Measurements from ENCODE around the gene RFX1. TPM values are rescaled to one million over a fixed set of nuclear protein-coding genes. Genes with fewer than 3 reads are reported as not detected.

Gene RFX1
- total RNA-seq, 1 donor from 2014 or later: 4.7 TPM

DNA sequence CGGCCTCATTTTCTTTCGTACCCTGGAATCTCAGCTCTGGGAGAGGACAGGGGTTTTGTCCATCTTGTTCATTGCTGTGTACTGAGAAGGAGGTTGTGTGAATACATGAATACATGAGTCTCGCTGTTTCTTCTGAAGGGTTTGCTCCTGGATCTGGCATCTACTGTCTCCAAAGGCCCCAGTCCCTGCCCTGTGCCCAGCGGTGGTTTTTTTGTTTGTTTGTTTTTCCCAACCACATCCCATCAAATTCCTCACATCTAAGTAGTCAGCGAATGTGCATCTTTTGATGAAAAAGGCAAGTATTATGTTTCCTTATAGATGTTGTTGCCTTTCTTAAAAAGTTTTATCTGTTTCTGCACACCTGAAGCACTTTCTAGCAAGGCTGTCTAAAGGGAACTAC, 41.3 kb downstream of the RFX1 start:
- Histone ChIP-seq H3K27me3 (ENCODE audit: control insufficient read depth in 3 of 3, insufficient read depth in 3 of 3, low read length in 3 of 3) (no peaks in the 10 kb centered on the region), H3K4me1 (ENCODE audit: control insufficient read depth in 3 of 3, insufficient read depth in 3 of 3, low read length in 3 of 3) (no peaks in the 10 kb centered on the region), H3K9ac (ENCODE audit: low read depth in 1 of 3, low read length in 3 of 3) (no peak overlapping the region), H3K9me3 (ENCODE audit: control insufficient read depth in 3 of 3, low read length in 3 of 3) (no peaks in the 10 kb centered on the region), H3K36me3 (ENCODE audit: control insufficient read depth in 3 of 3, insufficient read depth in 3 of 3, low read length in 3 of 3) (peaks cover 37 to 53% (median 48%) of the 10 kb centered on the region in 3 donors), H3K27ac (ENCODE audit: low read depth, low read length) (no peak overlapping the region), H3K4me3 (ENCODE audit: low read length in 3 of 3) (no peak overlapping the region)

GRCh38 chr19:13963603-13964105, 42.5 kb downstream of the RFX1 start:
- Histone ChIP-seq H3K4me3 (ENCODE audit: low read length in 3 of 3) (no peak overlapping the region), H3K4me1 (ENCODE audit: control insufficient read depth in 3 of 3, insufficient read depth in 3 of 3, low read length in 3 of 3) (peaks cover 0 to 1% (median 0%) of the 10 kb centered on the region in 3 donors), H3K9me3 (ENCODE audit: control insufficient read depth in 3 of 3, low read length in 3 of 3) (no peaks in the 10 kb centered on the region), H3K27ac (ENCODE audit: low read depth, low read length) (no peak overlapping the region), H3K36me3 (ENCODE audit: control insufficient read depth in 3 of 3, insufficient read depth in 3 of 3, low read length in 3 of 3) (peaks cover 34 to 51% (median 46%) of the 10 kb centered on the region in 3 donors), H3K27me3 (ENCODE audit: control insufficient read depth in 3 of 3, insufficient read depth in 3 of 3, low read length in 3 of 3) (no peaks in the 10 kb centered on the region), H3K9ac (ENCODE audit: low read depth in 1 of 3, low read length in 3 of 3) (no peak overlapping the region)

GRCh38 chr19:13962699-13963602, 43.2 kb downstream of the RFX1 start:
- Histone ChIP-seq H3K4me3 (ENCODE audit: low read length in 3 of 3) (no peak overlapping the region), H3K27me3 (ENCODE audit: control insufficient read depth in 3 of 3, insufficient read depth in 3 of 3, low read length in 3 of 3) (no peaks in the 10 kb centered on the region), H3K27ac (ENCODE audit: low read depth, low read length) (no peak overlapping the region), H3K36me3 (ENCODE audit: control insufficient read depth in 3 of 3, insufficient read depth in 3 of 3, low read length in 3 of 3) (peaks cover 33 to 53% (median 44%) of the 10 kb centered on the region in 3 donors), H3K9me3 (ENCODE audit: control insufficient read depth in 3 of 3, low read length in 3 of 3) (no peaks in the 10 kb centered on the region), H3K4me1 (ENCODE audit: control insufficient read depth in 3 of 3, insufficient read depth in 3 of 3, low read length in 3 of 3) (peaks cover 0 to 7% (median 0%) of the 10 kb centered on the region in 3 donors), H3K9ac (ENCODE audit: low read depth in 1 of 3, low read length in 3 of 3) (no peak overlapping the region)

DNA sequence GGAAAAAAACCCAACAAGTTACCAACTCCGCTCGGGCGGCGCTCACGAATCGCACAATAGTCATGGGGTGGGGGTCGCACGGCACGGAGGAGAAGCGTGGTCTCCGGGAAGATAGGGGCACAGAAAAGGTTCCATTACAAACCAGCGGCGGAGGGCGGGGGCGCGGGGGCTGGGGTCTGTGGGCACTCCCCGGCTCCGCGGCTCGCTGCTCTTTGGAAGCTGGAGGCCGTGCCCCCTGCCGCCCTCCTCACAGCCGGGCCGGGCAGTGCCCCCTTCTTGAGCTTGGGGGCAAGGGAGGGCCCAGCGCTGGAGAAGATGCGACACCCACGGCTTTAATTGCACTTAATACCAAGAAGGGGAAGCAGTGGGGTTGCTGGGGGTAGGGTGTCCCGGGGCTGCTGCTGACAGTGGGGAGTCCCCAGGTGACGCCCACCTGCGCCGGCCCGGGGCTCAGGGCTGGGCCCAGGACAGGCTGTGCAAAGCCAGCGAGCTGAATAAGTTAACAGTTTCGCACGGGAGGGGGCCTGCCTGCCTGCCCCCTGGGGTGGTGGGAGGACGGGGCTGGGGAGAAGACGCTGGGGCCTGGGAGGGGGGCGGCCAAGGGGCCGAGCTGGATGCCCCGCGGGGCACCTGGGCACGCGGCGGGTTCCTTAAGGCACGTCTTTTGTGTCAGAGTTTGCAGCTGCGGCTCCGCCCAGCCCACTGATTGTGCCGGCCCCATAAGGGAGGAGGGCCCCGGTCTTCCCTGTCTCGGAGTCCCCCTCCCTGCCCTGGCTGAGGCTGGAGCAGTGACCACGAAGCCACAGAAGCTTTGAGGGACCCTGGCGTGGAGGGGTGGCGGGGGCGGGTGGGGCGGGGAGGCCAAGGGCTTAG, 44.1 kb downstream of the RFX1 start:
- no peak overlapping the region for H3K27ac ChIP-seq (ENCODE audit: low read depth, low read length)
- no peaks in the 10 kb centered on the region for H3K9me3 ChIP-seq (ENCODE audit: control insufficient read depth in 3 of 3, low read length in 3 of 3)
- H3K36me3 ChIP-seq (ENCODE audit: control insufficient read depth in 3 of 3, insufficient read depth in 3 of 3, low read length in 3 of 3): peaks cover 32 to 52% (median 39%) of the 10 kb centered on the region in 3 donors
- H3K27me3 ChIP-seq (ENCODE audit: control insufficient read depth in 3 of 3, insufficient read depth in 3 of 3, low read length in 3 of 3): no peaks in the 10 kb centered on the region
- H3K4me1 ChIP-seq (ENCODE audit: control insufficient read depth in 3 of 3, insufficient read depth in 3 of 3, low read length in 3 of 3): peaks cover 3 to 15% (median 6%) of the 10 kb centered on the region in 3 donors
- no peak overlapping the region for H3K9ac ChIP-seq (ENCODE audit: low read depth in 1 of 3, low read length in 3 of 3)
- no peak overlapping the region for H3K4me3 ChIP-seq (ENCODE audit: low read length in 3 of 3)

- Histone ChIP-seq H3K9me3 (ENCODE audit: control insufficient read depth in 3 of 3, low read length in 3 of 3) (no peaks in the 10 kb centered on the region), H3K27me3 (ENCODE audit: control insufficient read depth in 3 of 3, insufficient read depth in 3 of 3, low read length in 3 of 3) (no peaks in the 10 kb centered on the region), H3K4me1 (ENCODE audit: control insufficient read depth in 3 of 3, insufficient read depth in 3 of 3, low read length in 3 of 3) (peaks cover 8 to 23% (median 15%) of the 10 kb centered on the region in 3 donors), H3K36me3 (ENCODE audit: control insufficient read depth in 3 of 3, insufficient read depth in 3 of 3, low read length in 3 of 3) (peaks cover 32 to 52% (median 41%) of the 10 kb centered on the region in 3 donors), H3K27ac (ENCODE audit: low read depth, low read length) (no peak overlapping the region), H3K9ac (ENCODE audit: low read depth in 1 of 3, low read length in 3 of 3) (no peak overlapping the region), H3K4me3 (ENCODE audit: low read length in 3 of 3) (no peak overlapping the region)
Measured at GRCh38 chr19:13960863-13961784, 45.0 kb downstream of the RFX1 start.

DNA sequence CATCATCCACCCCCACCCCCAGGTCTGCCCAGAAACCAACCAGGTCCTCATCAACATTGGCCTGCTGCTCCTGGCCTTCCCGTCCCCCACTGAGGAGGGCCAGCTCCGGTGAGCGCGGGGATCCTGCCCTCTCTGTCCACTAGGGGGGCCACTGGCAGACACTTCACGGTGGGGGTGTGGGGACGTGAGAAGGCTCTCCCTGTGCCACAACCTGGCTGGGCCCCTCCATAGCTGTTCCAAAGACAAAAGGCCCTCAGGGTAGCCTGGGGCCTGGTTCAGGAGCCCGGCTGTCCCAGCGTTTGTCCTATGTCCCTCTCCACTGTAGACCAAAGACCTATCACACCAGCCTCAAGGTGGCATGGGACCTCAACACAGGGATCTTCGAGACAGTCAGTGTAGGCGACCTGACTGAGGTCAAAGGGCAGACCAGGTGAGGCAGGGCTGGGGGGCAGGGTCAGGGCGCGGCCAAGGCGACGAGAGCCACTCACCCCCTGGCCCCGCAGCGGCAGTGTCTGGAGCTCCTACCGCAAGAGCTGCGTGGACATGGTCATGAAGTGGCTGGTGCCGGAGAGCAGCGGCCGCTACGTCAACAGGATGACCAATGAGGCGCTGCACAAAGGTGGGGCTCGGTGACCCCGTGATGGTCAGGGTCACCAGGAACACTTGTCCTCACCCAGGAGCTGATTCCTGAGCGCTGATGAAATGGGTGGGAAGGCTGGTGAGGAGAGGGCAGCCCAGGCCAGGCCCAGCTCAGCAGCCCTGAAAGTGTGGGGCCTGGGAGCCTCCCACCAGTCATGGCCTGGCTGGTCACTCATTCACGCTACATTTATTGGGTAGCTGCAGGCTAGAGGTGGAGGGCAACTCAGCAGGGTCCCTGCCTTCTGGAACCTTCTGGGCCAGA, 45.9 kb downstream of the RFX1 start:
- Histone ChIP-seq H3K27me3 (ENCODE audit: control insufficient read depth in 3 of 3, insufficient read depth in 3 of 3, low read length in 3 of 3) (no peaks in the 10 kb centered on the region), H3K9me3 (ENCODE audit: control insufficient read depth in 3 of 3, low read length in 3 of 3) (no peaks in the 10 kb centered on the region), H3K27ac (ENCODE audit: low read depth, low read length) (no peak overlapping the region), H3K4me3 (ENCODE audit: low read length in 3 of 3) (no peak overlapping the region), H3K36me3 (ENCODE audit: control insufficient read depth in 3 of 3, insufficient read depth in 3 of 3, low read length in 3 of 3) (peaks cover 36 to 53% (median 43%) of the 10 kb centered on the region in 3 donors), H3K9ac (ENCODE audit: low read depth in 1 of 3, low read length in 3 of 3) (no peak overlapping the region), H3K4me1 (ENCODE audit: control insufficient read depth in 3 of 3, insufficient read depth in 3 of 3, low read length in 3 of 3) (peaks cover 8 to 27% (median 16%) of the 10 kb centered on the region in 3 donors)

DNA sequence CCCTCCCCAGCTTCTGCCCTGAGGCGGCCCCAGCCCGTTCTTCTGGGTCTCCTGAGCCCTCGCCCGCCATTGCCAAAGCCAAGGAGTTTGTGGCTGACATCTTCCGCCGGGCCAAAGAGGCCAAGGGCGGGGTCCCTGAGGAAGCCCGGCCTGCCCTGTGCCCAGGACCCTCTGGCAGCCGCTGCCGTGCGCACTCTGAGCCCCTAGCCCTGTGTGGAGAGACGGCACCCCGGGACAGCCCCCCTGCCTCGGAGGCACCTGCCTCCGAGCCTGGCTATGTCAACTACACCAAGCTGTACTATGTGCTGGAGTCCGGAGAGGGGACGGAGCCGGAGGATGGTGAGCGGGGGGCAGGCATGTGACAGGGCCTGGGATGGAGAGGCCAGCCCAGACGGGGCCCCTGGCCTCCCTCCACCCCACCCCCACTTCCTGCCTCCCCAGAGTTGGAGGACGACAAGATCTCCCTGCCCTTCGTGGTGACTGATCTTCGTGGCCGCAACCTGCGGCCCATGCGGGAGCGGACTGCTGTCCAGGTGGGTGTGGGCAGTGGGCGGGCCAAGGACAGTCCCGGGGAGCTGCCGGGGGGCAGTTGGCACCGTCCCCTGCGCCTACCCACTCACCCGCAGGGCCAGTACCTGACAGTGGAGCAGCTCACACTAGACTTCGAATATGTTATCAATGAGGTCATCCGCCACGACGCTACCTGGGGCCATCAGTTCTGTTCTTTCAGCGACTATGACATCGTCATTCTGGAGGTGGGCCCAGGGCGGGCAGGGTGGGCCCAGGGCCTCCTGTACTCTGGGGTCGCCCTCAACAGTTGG, 46.8 kb downstream of the RFX1 start:
- H3K27me3 ChIP-seq (ENCODE audit: control insufficient read depth in 3 of 3, insufficient read depth in 3 of 3, low read length in 3 of 3): no peaks in the 10 kb centered on the region
- no peaks in the 10 kb centered on the region for H3K9me3 ChIP-seq (ENCODE audit: control insufficient read depth in 3 of 3, low read length in 3 of 3)
- no peak overlapping the region for H3K9ac ChIP-seq (ENCODE audit: low read depth in 1 of 3, low read length in 3 of 3)
- H3K4me3 ChIP-seq (ENCODE audit: low read length in 3 of 3): no peak overlapping the region
- H3K36me3 ChIP-seq (ENCODE audit: control insufficient read depth in 3 of 3, insufficient read depth in 3 of 3, low read length in 3 of 3): peaks cover 38 to 52% (median 40%) of the 10 kb centered on the region in 3 donors
- peaks cover 8 to 29% (median 20%) of the 10 kb centered on the region in 3 donors for H3K4me1 ChIP-seq (ENCODE audit: control insufficient read depth in 3 of 3, insufficient read depth in 3 of 3, low read length in 3 of 3)
- no peak overlapping the region for H3K27ac ChIP-seq (ENCODE audit: low read depth, low read length)

- Histone ChIP-seq H3K4me1 (ENCODE audit: control insufficient read depth in 3 of 3, insufficient read depth in 3 of 3, low read length in 3 of 3) (peaks cover 15 to 40% (median 33%) of the 10 kb centered on the region in 3 donors), H3K27me3 (ENCODE audit: control insufficient read depth in 3 of 3, insufficient read depth in 3 of 3, low read length in 3 of 3) (no peaks in the 10 kb centered on the region), H3K27ac (ENCODE audit: low read depth, low read length) (peak overlapping the region; percentile 73), H3K9me3 (ENCODE audit: control insufficient read depth in 3 of 3, low read length in 3 of 3) (no peaks in the 10 kb centered on the region), H3K9ac (ENCODE audit: low read depth in 1 of 3, low read length in 3 of 3) (no peak overlapping the region), H3K4me3 (ENCODE audit: low read length in 3 of 3) (no peak overlapping the region), H3K36me3 (ENCODE audit: control insufficient read depth in 3 of 3, insufficient read depth in 3 of 3, low read length in 3 of 3) (peaks cover 38 to 53% (median 41%) of the 10 kb centered on the region in 3 donors)
Measured at GRCh38 chr19:13958043-13958442, 48.1 kb downstream of the RFX1 start.

All from skeletal muscle tissue (tissue), 4 donors.